HEK293 (cell line): ENCODE data around the gene KCP.

ENCODE experiments used
- TCF7L2 ChIP-seq: IDR thresholded peaks from 2 replicates; pipeline ENCODE4 v1.6.1; 2011; ENCODE audit warnings: low read depth, mild to moderate bottlenecking, inconsistent platforms, low read length, moderate library complexity, borderline replicate concordance
- ZNF274 ChIP-seq, 2 experiments: fragments of 200-500 bp in 1 of 2; fragments of 450-650 bp in 1 of 2; sonication (Bioruptor generic) in 1 of 2; formaldehyde crosslinking in 1 of 2; IDR thresholded peaks; 2 replicates each; pipeline versions ENCODE4 v1.5.1 to v1.6.1; 2014 to 2016; ENCODE audit warnings: borderline replicate concordance in 1 of 2, inconsistent platforms in 1 of 2, low read length in 1 of 2, missing biosample characterization in 1 of 2, missing genetic modification characterization in 1 of 2
- ZNF433 ChIP-seq: fragments of 450-650 bp; formaldehyde crosslinking; IDR thresholded peaks from 2 replicates; pipeline ENCODE4 v1.5.1; 2016; ENCODE audit warnings: missing biosample characterization, missing genetic modification characterization, low read depth
- ZNF624 ChIP-seq: fragments of 450-650 bp; formaldehyde crosslinking; IDR thresholded peaks from 2 replicates; pipeline ENCODE4 v1.5.1; 2017; ENCODE audit warnings: missing biosample characterization, missing genetic modification characterization
- TF ChIP-seq, protein P1 (sequence below): fragments of 450-650 bp; formaldehyde crosslinking; IDR thresholded peaks from 2 replicates; pipeline ENCODE4 v1.5.1; 2016; ENCODE audit warnings: missing biosample characterization, missing genetic modification characterization

DNA sequence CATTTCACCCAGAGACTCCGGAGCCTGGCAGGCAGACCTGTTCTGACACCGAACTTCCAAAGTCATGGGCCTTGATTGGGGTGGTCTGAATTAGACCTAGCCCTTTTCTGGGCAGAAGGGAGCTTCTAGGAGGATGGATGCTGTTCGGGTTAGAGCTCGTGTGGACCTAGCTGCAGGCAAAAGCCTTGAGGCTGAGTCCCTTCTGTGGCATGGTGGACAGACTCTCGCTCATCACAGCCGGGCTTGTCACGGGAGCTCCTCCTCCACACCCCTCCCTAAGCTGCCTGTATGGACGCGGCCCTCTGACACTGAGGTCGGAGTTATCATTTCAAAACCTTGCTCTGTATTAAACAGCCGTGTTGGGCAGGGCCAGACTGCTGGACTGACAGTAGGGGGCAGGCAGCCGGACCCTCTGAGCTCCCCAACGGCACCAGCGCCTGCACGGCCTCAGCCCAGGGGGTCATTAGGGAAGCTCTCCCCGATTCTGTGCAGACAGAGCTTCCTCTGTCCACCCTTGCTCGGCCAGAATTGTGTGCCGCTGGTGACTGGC is 29.4 kb upstream of the KCP start:
- TF ChIP-seq TCF7L2 (no peak), ZNF274 (IDR thresholded peaks at IDR 0.05; ENCODE audit: low read length) (no peak), ZNF274 (tag by site-specific recombination; IDR thresholded peaks at IDR 0.05; ENCODE audit: borderline replicate concordance) (no peak), ZNF624 (tag by site-specific recombination) (no peak), ZNF433 (tag by site-specific recombination) (no peak)
- TF ChIP-seq, protein P1, sequence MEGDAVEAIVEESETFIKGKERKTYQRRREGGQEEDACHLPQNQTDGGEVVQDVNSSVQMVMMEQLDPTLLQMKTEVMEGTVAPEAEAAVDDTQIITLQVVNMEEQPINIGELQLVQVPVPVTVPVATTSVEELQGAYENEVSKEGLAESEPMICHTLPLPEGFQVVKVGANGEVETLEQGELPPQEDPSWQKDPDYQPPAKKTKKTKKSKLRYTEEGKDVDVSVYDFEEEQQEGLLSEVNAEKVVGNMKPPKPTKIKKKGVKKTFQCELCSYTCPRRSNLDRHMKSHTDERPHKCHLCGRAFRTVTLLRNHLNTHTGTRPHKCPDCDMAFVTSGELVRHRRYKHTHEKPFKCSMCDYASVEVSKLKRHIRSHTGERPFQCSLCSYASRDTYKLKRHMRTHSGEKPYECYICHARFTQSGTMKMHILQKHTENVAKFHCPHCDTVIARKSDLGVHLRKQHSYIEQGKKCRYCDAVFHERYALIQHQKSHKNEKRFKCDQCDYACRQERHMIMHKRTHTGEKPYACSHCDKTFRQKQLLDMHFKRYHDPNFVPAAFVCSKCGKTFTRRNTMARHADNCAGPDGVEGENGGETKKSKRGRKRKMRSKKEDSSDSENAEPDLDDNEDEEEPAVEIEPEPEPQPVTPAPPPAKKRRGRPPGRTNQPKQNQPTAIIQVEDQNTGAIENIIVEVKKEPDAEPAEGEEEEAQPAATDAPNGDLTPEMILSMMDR (tag by site-specific recombination) = no peak
